HepG2 (cell line): ENCODE data around the gene DCUN1D3. TPM values are rescaled to one million over a fixed set of nuclear protein-coding genes. Genes with fewer than 3 reads are reported as not detected.

ENCODE experiments used
- AGO2 ChIP-seq: fragments of 200-400 bp; formaldehyde crosslinking; optimal IDR thresholded peaks from 2 replicates; pipeline ENCODE3; 2017; ENCODE audit warnings: mild to moderate bottlenecking, low read depth, low read length, moderate library complexity
- ARNT ChIP-seq: fragments of 450-650 bp; IDR thresholded peaks from 2 replicates; pipeline ENCODE4 v1.6.1; 2017
- CENPT ChIP-seq: sonication (generic); formaldehyde crosslinking; IDR thresholded peaks from 2 replicates; pipeline ENCODE4 v1.8.0; 2022; ENCODE audit warnings: low read depth, mild to moderate bottlenecking, moderate library complexity, missing genetic modification reagents
- CHCHD3 ChIP-seq: sonication (generic); formaldehyde crosslinking; IDR thresholded peaks from 2 replicates; pipeline ENCODE4 v1.8.0; 2022; ENCODE audit warnings: mild to moderate bottlenecking, missing genetic modification reagents, moderate library complexity
- DPF2 ChIP-seq: sonication (generic); formaldehyde crosslinking; IDR thresholded peaks from 2 replicates; pipeline ENCODE4 v1.4.0; 2020; ENCODE audit warnings: mild to moderate bottlenecking, low read depth, missing genetic modification reagents, borderline replicate concordance
- ERF ChIP-seq: IDR thresholded peaks from 2 replicates; pipeline ENCODE4 v1.6.1; 2018; ENCODE audit warnings: missing biosample characterization, missing genetic modification reagents
- GMEB2 ChIP-seq: IDR thresholded peaks from 2 replicates; pipeline ENCODE4 v1.6.1; 2016; ENCODE audit warnings: missing biosample characterization, missing genetic modification reagents, low read depth
- GPBP1L1 ChIP-seq: sonication (generic); formaldehyde crosslinking; IDR thresholded peaks from 2 replicates; pipeline ENCODE4 v1.5.0; 2020; ENCODE audit warnings: mild to moderate bottlenecking, missing genetic modification reagents
- HDAC1 ChIP-seq: sonication (generic); formaldehyde crosslinking; IDR thresholded peaks from 2 replicates; pipeline ENCODE4 v1.5.1; 2020; ENCODE audit warnings: mild to moderate bottlenecking, missing genetic modification reagents
- HNRNPK ChIP-seq: fragments of 200-400 bp; formaldehyde crosslinking; IDR thresholded peaks from 2 replicates; pipeline ENCODE4 v1.6.1; 2018; ENCODE audit warnings: low read length, low read depth, moderate library complexity, mild to moderate bottlenecking; ENCODE audit not compliant: poor library complexity, severe bottlenecking
- KAT8 ChIP-seq: IDR thresholded peaks from 2 replicates; pipeline ENCODE4 v1.6.1; 2016; ENCODE audit warnings: missing genetic modification reagents, missing compliant biosample characterization
- KLF12 ChIP-seq: sonication (generic); formaldehyde crosslinking; IDR thresholded peaks from 2 replicates; pipeline ENCODE4 v1.4.0; 2020; ENCODE audit warnings: missing genetic modification reagents, borderline replicate concordance
- MZF1 ChIP-seq: sonication (generic); formaldehyde crosslinking; IDR thresholded peaks from 2 replicates; pipeline ENCODE4 v1.8.1; 2023; ENCODE audit warnings: mild to moderate bottlenecking, missing genetic modification reagents, borderline replicate concordance
- NFE2 ChIP-seq: sonication (generic); formaldehyde crosslinking; IDR thresholded peaks from 2 replicates; pipeline ENCODE4 v1.4.0; 2020; ENCODE audit warnings: missing genetic modification reagents
- POGZ ChIP-seq: sonication (generic); formaldehyde crosslinking; IDR thresholded peaks from 2 replicates; pipeline ENCODE4 v1.4.0; 2020; ENCODE audit warnings: mild to moderate bottlenecking, missing genetic modification reagents
- PREB ChIP-seq: sonication (generic); formaldehyde crosslinking; IDR thresholded peaks from 2 replicates; pipeline ENCODE4 v1.4.0; 2020; ENCODE audit warnings: missing genetic modification reagents
- RFXANK ChIP-seq: IDR thresholded peaks from 2 replicates; pipeline ENCODE4 v1.6.1; 2016
- TAF1 ChIP-seq: sonication (generic); formaldehyde crosslinking; IDR thresholded peaks from 2 replicates; pipeline ENCODE4 v1.4.0; 2020; ENCODE audit warnings: missing genetic modification reagents
- TBX3 ChIP-seq: fragments of 450-650 bp; IDR thresholded peaks from 2 replicates; pipeline ENCODE4 v1.6.1; 2017; ENCODE audit warnings: antibody characterized with exemption, mild to moderate bottlenecking, inconsistent platforms, borderline replicate concordance
- TP53 ChIP-seq: sonication (generic); formaldehyde crosslinking; conservative IDR thresholded peaks from 2 replicates; pipeline ENCODE4 v1.4.0; 2020; ENCODE audit warnings: missing genetic modification reagents
- ZBTB8A ChIP-seq: sonication (generic); formaldehyde crosslinking; IDR thresholded peaks from 2 replicates; pipeline ENCODE4 v1.4.0; 2020; ENCODE audit warnings: mild to moderate bottlenecking, low read depth, missing genetic modification reagents, borderline replicate concordance
- ZNF230 ChIP-seq: sonication (generic); formaldehyde crosslinking; IDR thresholded peaks from 2 replicates; pipeline ENCODE4 v1.4.0; 2020; ENCODE audit warnings: mild to moderate bottlenecking, missing genetic modification reagents
- ZNF580 ChIP-seq: IDR thresholded peaks from 2 replicates; pipeline ENCODE4 v1.6.1; 2016; ENCODE audit warnings: low read depth, borderline replicate concordance
- ZNF784 ChIP-seq: sonication (generic); formaldehyde crosslinking; IDR thresholded peaks from 2 replicates; pipeline ENCODE4 v1.5.1; 2020; ENCODE audit warnings: missing genetic modification reagents, mild to moderate bottlenecking, borderline replicate concordance
- ZNF850 ChIP-seq: sonication (generic); formaldehyde crosslinking; conservative IDR thresholded peaks from 2 replicates; pipeline ENCODE4 v1.9.0; 2021; ENCODE audit warnings: mild to moderate bottlenecking, missing genetic modification reagents
- ZSCAN30 ChIP-seq: sonication (generic); formaldehyde crosslinking; IDR thresholded peaks from 2 replicates; pipeline ENCODE4 v1.5.0; 2020; ENCODE audit warnings: mild to moderate bottlenecking, missing genetic modification reagents
- polyA plus RNA-seq, 8 experiments: library from polyadenylated mRNA; depleted of rRNA in 3 of 8; stranded (reverse) in 7 of 8; unstranded in 1 of 8; fragments of >200 nt; fragmentation: Illumina TruSeq in 4 of 8; extraction: Trizol in 4 of 8; gene quantifications; 2 replicates each; pipeline versions ENCODE4 v1.2.1 to v1.2.3, GENCODE V29; 2011 to 2016; ENCODE audit warnings: low read depth in 4 of 8, missing spikeins in 1 of 8, mixed read lengths in 1 of 8; ENCODE audit not compliant: insufficient read depth in 1 of 8
- total RNA-seq, 5 experiments: library from RNA; depleted of rRNA; stranded (reverse); fragments of >200 nt; fragmentation: Illumina TruSeq; extraction: Trizol; gene quantifications; 2 replicates each; pipeline ENCODE4 v1.2.3, GENCODE V29; 2016; ENCODE audit warnings: low read depth in 1 of 5

The DCUN1D3 gene
- total and polyA plus RNA-seq, 2 of the 13 experiments (the other 11 are each of a cell fraction or from before 2014, with no cell fraction given) = 5.0 to 19.3 TPM

- TF ChIP-seq KLF12 (CRISPR knock-in tag) (peak; percentile 83), HDAC1 (CRISPR knock-in tag) (peak; percentile 100), ZNF230 (CRISPR knock-in tag) (peak; percentile 95), AGO2 (peak; percentile 97), ERF (CRISPR knock-in tag) (peak; percentile 97), PREB (CRISPR knock-in tag) (no peak), RFXANK (CRISPR knock-in tag) (peak; percentile 94), ZNF784 (CRISPR knock-in tag) (peak; percentile 98), KAT8 (CRISPR knock-in tag) (peak; percentile 98), GPBP1L1 (CRISPR knock-in tag) (no peak), ZNF850 (peak; percentile 97), TAF1 (CRISPR knock-in tag) (peak; percentile 100), NFE2 (CRISPR knock-in tag) (no peak; the same call in 1 of the 2 replicates), ZNF580 (CRISPR knock-in tag) (peak; percentile 98), TP53 (no peak), CENPT (CRISPR knock-in tag) (peak; percentile 89; the same call in 1 of the 2 replicates), MZF1 (CRISPR knock-in tag) (peak; percentile 97), ARNT (no peak), GMEB2 (CRISPR knock-in tag) (no peak), ZBTB8A (peak; percentile 98), HNRNPK (peak; percentile 85), TBX3 (peak; percentile 9; the same call in 1 of the 2 replicates), POGZ (CRISPR knock-in tag) (peak; percentile 98), CHCHD3 (peak; percentile 87; the same call in 1 of the 2 replicates), ZSCAN30 (CRISPR knock-in tag) (peak; percentile 75; the same call in 1 of the 2 replicates), DPF2 (CRISPR knock-in tag) (0 out of 2 replicates have a peak, but pooled peaks have one; percentile 13)
Observed at GRCh38 chr16:20806168-20807050, 93.7 kb downstream of the DCUN1D3 start, which contains the start of the genes ERI2 and REXO5 (continued).
